Measurements from ENCODE around the gene PEPD.

PEPD gene

GRCh38 chr19:33461256-33462111 is 60.1 kb downstream of the PEPD start:
- no peaks in the 10 kb centered on the region for H3K36me3 ChIP-seq (ENCODE audit: insufficient read depth, low read length)
- TF ChIP-seq EZH2 (IDR thresholded peaks at IDR 0.05; ENCODE audit: borderline replicate concordance, low read length) (no peak), CTCF (IDR thresholded peaks at IDR 0.05; ENCODE audit: low read length) (no peak)
- H3F3A ChIP-seq (ENCODE audit: insufficient read depth, low read length): no peaks in the 10 kb centered on the region

GRCh38 chr19:33460221-33460908 is 61.2 kb downstream of the PEPD start:
- H3K27ac ChIP-seq (ENCODE audit: low read depth, low read length, poor library complexity, severe bottlenecking): no peak overlapping the region
- no peaks in the 10 kb centered on the region for H3K9me3 ChIP-seq (ENCODE audit: low read length)
- no peak overlapping the region for H3K9ac ChIP-seq (ENCODE audit: low read length)
- no peak overlapping the region for H3K4me2 ChIP-seq (ENCODE audit: low read length)
- no peaks in the 10 kb centered on the region for H3K4me1 ChIP-seq (ENCODE audit: insufficient read depth, low read length, severe bottlenecking)
- H3K36me3 ChIP-seq (ENCODE audit: insufficient read depth, low read length): no peaks in the 10 kb centered on the region
- H3K27me3 ChIP-seq (ENCODE audit: insufficient read depth, low read length): no peaks in the 10 kb centered on the region
- no peaks in the 10 kb centered on the region for H3F3A ChIP-seq (ENCODE audit: insufficient read depth, low read length)
- H3K9me2 ChIP-seq (ENCODE audit: low read depth, low read length): no peaks in the 10 kb centered on the region
- H3K4me3 ChIP-seq (ENCODE audit: low read depth, low read length, poor library complexity, severe bottlenecking): no peak overlapping the region
- H4K20me1 ChIP-seq (ENCODE audit: insufficient read depth, low read length): no peaks in the 10 kb centered on the region
- no peak for TF ChIP-seq CTCF (IDR thresholded peaks at IDR 0.05; ENCODE audit: low read length)
- no peak for TF ChIP-seq EZH2 (IDR thresholded peaks at IDR 0.05; ENCODE audit: borderline replicate concordance, low read length)
- no peaks in the 10 kb centered on the region for H3K79me2 ChIP-seq (ENCODE audit: insufficient read depth, low read length)
- H2AFZ ChIP-seq (ENCODE audit: low read length): no peak overlapping the region

More at GRCh38 chr19:33461256-33462111, 60.1 kb downstream of the PEPD start:
- Histone ChIP-seq H3K9me3 (ENCODE audit: low read length) (no peaks in the 10 kb centered on the region), H2AFZ (ENCODE audit: low read length) (no peak overlapping the region), H3K27me3 (ENCODE audit: insufficient read depth, low read length) (no peaks in the 10 kb centered on the region), H3K4me3 (ENCODE audit: low read depth, low read length, poor library complexity, severe bottlenecking) (no peak overlapping the region), H3K79me2 (ENCODE audit: insufficient read depth, low read length) (no peaks in the 10 kb centered on the region), H3K9ac (ENCODE audit: low read length) (no peak overlapping the region), H4K20me1 (ENCODE audit: insufficient read depth, low read length) (no peaks in the 10 kb centered on the region), H3K4me2 (ENCODE audit: low read length) (no peak overlapping the region), H3K4me1 (ENCODE audit: insufficient read depth, low read length, severe bottlenecking) (no peaks in the 10 kb centered on the region), H3K27ac (ENCODE audit: low read depth, low read length, poor library complexity, severe bottlenecking) (no peak overlapping the region), H3K9me2 (ENCODE audit: low read depth, low read length) (no peaks in the 10 kb centered on the region)

GRCh38 chr19:33459222-33460090 is 62.1 kb downstream of the PEPD start:
- Histone ChIP-seq H3K36me3 (ENCODE audit: insufficient read depth, low read length) (no peaks in the 10 kb centered on the region), H3K9ac (ENCODE audit: low read length) (no peak overlapping the region), H3K4me3 (ENCODE audit: low read depth, low read length, poor library complexity, severe bottlenecking) (no peak overlapping the region), H3K79me2 (ENCODE audit: insufficient read depth, low read length) (no peaks in the 10 kb centered on the region), H3K9me2 (ENCODE audit: low read depth, low read length) (no peaks in the 10 kb centered on the region), H3K4me1 (ENCODE audit: insufficient read depth, low read length, severe bottlenecking) (no peaks in the 10 kb centered on the region), H2AFZ (ENCODE audit: low read length) (no peak overlapping the region), H3F3A (ENCODE audit: insufficient read depth, low read length) (no peaks in the 10 kb centered on the region), H3K27me3 (ENCODE audit: insufficient read depth, low read length) (no peaks in the 10 kb centered on the region), H3K4me2 (ENCODE audit: low read length) (no peak overlapping the region), H3K27ac (ENCODE audit: low read depth, low read length, poor library complexity, severe bottlenecking) (no peak overlapping the region), H4K20me1 (ENCODE audit: insufficient read depth, low read length) (no peaks in the 10 kb centered on the region), H3K9me3 (ENCODE audit: low read length) (no peaks in the 10 kb centered on the region)
- TF ChIP-seq CTCF (IDR thresholded peaks at IDR 0.05; ENCODE audit: low read length): no peak
- TF ChIP-seq EZH2 (IDR thresholded peaks at IDR 0.05; ENCODE audit: borderline replicate concordance, low read length): no peak

Measured in OCI-LY1 (cell line).